Raji (cell line): ENCODE data around the gene NUDT7.

Experiments
- POLR2A ChIP-seq: IDR thresholded peaks from 2 replicates; pipeline ENCODE4 v1.6.1; 2011; ENCODE audit warnings: low read depth, low read length, control low read depth; ENCODE audit not compliant: insufficient read depth

The NUDT7 gene

DNA sequence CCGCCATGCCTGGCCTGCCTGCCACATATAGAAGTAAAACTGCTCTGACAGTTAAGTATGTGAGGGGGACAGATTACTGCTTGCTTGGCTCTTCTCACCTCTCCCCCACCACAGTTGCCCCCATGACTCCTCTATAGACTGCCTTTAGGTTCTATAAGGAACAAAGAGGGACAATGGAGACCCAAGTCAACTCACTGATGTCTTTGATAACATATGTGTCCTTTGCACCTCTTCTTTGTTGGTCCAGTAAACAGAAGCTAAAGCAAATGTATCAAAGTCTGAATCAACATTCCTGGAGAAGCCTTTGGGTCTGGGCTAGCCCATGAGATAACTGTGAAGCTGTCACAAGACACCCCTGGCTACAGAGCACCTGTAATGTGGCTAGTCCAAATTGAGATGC lies 27.1 kb downstream of the NUDT7 start:
- TF ChIP-seq POLR2A, result no peak

DNA sequence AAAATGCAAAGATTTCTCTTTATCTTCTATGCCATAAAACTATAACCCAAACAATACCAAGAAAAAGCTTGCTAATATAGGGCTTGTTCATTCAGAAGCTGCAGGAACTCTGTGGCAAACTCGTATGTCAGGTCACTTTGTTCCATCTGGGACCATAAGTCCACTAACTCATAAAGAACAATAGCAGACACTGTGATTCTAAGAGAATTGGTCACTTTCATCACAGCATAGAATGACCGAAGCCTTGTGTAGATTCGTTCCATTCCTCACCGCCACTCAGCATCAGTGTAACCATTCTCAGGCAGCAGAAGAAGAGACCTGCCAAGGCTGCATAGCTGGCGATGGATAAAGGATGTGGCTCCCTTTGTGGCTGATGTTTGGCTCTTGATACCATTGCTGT lies 35.7 kb downstream of the NUDT7 start:
- TF ChIP-seq POLR2A, result no peak

DNA sequence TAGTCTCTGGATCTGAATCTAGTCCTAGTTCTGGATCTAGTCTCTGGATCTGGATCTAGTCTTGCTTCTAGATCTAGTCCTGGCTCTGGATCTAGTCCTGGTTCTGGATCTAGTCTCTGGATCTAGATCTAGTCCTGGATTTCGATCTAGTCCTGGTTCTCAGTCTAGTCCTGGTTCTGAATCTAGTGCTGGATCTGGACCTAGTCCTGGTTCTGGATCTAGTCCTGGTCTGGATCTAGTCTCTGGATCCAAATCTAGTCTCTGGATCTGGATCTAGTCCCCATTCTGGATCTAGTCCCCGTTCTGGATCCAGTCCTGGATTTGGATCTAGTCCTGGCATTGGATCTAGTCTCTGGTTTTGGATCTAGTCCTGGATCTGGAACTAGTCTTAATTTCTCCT lies 36.2 kb downstream of the NUDT7 start:
- no peak for TF ChIP-seq POLR2A

DNA sequence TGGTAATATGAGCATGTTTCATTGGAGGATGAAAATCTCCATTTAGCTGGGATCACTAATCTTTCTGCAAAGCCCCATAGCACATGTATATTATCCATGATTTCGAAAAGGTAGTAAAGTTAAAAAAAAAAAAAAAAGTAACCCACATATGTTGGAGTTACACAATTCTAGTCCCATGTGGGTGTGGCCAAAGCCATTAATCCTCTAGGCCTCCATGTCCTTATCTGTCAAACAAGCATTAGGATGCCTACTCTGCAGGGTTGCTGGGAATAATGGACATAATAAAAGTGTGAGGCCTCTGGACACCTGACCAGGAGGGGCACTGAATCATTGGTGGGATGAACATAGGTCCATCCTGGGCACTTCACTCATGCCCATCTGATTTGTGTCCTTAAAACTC lies 36.9 kb downstream of the NUDT7 start:
- TF ChIP-seq POLR2A, result no peak

DNA sequence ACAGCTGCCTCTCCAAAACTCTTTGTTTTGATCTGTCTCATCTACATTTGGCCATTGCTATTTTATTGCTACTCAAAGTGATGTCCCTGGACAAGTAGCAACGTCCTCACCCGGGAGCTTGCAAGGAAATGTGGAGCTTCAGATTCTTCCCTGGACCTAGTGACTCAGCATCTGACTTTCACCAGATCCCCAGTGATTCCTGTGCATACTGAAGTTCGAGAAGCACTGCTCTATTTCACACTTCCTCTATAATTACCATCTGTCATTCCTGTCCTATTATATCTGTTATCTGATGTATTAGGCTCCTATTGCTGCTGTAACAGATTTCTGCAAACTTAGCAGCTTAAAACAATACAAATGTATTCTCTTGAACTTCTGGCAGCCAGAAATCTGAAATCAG lies 37.5 kb downstream of the NUDT7 start:
- no peak for TF ChIP-seq POLR2A

DNA sequence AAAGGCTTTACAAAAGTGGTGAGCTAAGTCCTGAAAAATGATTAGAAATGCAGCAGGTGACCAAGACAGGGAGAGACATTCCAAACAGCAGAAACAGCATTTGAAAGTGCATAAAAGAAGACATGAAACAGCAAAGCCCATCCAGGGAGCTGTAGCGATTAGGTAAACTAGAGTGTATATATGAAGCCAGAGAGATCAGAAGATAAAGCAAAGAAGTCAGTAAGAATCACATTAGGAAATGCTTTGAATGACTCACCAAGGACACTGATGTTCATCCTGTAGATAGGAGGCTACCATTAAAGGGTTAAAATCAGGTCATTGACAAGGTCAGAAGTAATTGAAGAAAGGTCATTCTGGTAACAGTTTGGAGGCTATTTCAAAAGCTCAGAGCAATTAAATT lies 38.5 kb downstream of the NUDT7 start:
- TF ChIP-seq POLR2A, result no peak

DNA sequence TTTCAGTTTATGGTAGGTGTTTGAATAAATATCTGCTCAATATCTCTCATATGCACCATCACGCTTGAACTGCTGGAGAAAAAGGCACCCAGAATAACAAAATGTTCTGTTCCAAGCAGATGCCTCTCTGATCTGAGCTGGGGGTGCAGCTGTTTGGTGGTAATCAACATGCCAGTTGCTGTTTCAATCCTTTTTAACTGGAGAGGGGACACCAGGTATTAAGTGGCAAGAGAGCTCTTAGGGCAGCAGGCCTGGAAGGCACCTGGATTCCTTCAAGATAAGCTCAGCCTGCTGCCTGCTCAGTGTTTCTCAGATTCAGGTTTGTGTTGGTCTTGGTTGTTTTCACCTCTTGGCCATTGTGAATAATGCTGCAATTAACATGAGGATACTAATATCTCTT lies 38.9 kb downstream of the NUDT7 start:
- no peak for TF ChIP-seq POLR2A

DNA sequence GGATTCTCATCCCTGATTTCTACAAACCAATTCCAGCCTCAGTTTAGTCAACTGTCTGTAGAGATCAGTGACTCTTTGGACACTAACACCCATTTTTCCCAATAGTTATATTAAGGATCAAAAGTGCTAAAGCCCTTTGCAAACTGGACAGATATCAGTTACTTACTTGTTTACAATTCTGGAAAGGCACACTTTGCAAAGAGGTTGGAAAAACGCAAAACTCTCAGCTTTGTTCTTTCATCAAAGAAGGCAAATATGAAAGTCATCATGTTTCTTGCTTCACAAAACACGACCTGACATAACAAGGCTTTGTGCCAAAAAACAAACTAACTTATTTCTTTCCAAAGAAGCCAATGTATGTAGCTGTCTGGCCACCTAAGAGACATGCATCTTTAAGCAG lies 39.9 kb downstream of the NUDT7 start:
- no peak for TF ChIP-seq POLR2A

DNA sequence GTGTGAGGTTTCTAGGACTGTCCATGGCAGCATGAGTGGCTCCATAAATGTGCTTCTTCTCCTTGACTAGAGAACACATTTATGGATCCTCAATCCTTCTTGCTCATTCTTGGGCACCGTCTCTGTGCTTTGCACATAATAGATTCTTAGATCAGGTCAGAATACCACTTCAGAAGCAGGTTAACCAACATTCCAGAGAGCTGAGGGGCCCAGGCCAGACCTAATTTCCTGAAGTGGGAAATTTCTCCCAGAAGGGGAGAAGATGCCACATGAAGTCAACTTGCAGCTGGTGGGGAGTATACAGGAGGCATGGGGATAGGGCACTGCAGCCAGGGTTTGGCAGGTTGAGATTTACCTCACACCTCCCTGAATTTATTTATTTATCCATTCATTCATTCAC lies 41.7 kb downstream of the NUDT7 start:
- TF ChIP-seq POLR2A, result no peak

DNA sequence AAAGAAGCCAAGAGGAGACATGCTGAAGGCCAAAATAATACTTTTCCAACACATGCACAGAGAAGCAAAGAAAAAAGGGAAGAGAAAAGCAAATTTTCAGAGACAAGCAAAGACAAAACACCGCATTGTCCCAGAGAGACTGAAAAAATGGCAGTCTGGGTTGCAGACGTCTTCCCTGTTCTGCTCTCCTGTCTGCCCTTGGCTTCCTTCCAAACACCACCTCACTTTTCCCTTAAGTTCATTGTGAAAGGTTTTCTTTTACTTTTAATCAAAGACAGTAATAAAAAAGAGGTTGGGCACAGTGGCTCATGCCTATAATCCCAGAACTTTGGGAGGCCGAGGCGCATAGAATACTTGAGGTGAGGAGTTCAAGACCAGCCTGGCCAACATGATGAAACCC lies 44.9 kb downstream of the NUDT7 start:
- no peak for TF ChIP-seq POLR2A

DNA sequence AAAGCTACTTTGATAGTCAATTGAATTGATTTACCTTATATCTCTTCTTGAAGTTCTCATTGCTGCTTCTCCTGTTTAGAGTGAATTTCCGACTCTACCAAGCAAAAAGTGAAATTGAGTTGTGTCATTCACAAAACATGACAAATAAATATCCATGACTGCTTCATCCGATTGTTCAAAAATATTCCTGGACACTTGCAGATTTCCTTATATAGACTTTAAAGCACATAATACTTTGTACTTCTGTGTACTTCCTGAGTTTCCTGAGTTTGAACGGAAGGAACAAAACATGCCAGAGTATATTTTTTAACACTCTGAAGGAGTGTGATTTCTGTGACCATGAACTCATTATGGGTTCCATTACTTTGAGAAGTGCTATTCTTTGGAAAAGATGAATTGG lies 45.5 kb downstream of the NUDT7 start:
- no peak for TF ChIP-seq POLR2A

DNA sequence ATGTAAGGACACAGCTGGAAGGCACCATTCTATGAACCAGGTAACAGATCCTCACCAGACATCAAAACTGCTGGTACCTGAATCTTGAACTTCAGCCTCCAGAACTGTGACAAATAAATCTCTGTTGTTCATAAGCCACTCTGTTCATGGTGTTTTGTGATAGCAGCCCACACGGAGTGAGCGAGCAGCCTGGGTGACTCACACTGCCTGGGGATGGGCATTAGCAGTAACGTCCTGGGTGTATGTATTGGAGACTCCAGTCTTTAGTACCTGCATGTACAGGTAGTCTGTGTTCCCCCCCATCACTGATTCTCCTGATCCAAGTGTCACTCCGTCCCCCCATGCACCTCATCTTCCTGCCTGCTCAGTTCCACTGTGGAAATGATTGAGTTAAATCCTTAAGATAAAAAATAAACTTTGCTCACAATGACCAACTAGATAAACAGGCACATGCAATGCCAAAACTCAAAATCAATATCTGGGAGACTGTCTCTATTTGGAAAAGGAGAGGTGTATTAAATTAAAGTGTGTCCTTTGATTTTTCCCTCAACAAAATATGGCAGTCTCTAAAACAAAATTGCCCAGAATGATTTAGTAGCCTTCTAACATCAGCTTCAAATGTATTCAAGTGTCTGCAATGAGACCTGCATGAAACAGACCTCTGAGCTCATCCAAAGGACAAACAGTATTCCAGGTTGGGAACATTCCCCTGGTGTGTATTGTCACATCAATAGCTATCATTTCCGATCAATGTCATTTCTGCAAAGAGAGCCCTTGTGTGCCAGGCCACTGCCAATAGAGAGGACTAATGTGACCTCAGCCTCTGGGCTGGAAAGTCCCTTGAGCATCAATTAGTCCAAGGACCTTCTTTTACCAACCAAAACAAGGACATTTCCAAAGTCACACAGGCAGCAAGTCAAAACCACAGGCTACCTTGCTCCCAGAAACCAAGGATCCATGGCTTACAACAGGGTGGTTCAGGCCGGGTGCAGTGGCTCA lies 53.9 kb downstream of the NUDT7 start:
- TF ChIP-seq POLR2A, result no peak

DNA sequence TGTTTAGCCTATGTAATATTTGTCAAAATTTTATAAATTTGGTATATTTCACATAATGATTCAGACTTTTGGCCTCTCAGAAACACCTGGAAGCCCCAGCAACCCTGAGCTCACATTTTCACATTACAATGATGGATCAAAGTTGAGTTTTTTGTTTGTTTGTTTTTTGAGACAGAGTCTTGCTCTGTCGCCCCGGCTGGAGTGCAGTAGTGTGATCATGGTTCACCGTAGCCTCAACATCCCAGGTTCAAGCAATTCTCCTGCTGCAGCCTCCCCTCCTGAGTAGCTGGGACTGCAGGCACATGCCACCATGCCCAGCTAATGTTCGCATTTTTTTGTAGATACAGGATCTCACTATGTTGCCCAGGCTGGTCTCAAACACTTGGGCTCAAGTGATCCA lies 55.4 kb downstream of the NUDT7 start:
- no peak for TF ChIP-seq POLR2A

DNA sequence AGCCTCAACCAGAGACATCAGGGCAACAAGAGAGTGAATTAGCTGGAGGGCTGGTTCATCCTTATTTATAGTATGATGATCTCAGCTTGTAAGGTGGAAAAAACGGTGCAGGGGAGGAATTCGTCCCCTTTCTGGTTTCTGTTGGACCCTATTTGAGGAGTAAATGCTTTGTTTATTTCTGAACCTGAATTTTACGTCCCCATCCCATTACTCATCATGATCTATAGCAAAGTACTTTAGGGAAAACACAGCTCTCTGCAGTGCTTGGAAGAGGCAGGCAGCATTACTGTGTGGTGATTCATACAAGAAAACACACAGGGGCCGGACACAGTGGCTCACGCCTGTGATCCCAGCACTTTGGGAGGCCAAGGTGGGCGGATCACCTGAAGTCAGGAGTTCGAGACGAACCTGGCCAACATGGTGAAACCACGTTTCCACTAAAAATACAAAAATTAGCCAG lies 58.1 kb downstream of the NUDT7 start:
- TF ChIP-seq POLR2A, result no peak

DNA sequence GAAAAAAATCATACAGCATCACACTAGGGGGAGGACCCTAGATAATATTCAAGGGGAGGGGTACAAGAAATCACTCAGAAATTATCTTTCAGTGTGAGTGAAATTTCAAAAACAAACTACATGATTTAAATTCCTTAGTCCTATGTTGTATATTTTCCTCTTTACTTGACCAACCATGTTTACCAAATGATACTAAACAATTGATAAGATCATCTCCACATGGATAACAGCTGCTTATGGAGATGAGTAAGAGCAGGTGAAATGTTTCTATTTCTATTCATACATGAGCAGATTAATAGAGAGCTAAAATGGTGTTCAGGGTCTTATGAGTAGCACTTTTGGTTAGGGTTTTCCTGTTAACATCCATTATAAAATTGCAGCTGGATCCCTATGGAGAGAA lies 58.8 kb downstream of the NUDT7 start:
- no peak for TF ChIP-seq POLR2A

DNA sequence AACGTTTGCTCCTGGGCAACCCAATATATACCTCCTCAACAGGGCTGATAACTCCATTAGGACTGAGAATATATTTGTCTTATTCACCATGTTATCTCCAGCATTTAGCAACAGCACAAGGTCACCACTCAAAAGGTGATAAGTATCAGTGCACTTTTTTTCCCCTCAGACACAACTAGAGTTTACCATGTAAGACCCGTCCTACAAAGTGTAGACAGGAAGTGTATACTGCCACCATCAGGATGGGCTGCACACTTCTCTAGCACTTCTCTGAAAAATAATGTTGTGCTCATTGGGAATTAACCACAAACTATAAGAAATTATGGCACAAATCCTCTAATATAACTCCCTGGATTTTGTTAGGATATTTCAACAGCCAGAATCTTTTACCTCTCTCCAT lies 60.4 kb downstream of the NUDT7 start:
- no peak for TF ChIP-seq POLR2A
